HG03175 (cell line): ENCODE data around the gene MPDZ.

Experiments
- ATAC-seq: cut with Tn5 transposase; IDR thresholded peaks from one replicate; pipeline ENCODE4 v1.9.1; 2021; ENCODE audit warnings: mild to moderate bottlenecking, moderate library complexity; ENCODE audit not compliant: unreplicated experiment

Gene MPDZ

GRCh38 chr9:13186091-13186490, 93.4 kb downstream of the MPDZ start:
- no peak for ATAC-seq

- ATAC-seq, result no peak
These were observed 97.8 kb downstream of the MPDZ start for GRCh38 chr9:13181652-13182051.

GRCh38 chr9:13179257-13179656, 100.2 kb downstream of the MPDZ start:
- ATAC-seq, result no peak

GRCh38 chr9:13175732-13176131, 103.8 kb downstream of the MPDZ start:
- no peak for ATAC-seq

- no peak for ATAC-seq
These were observed 104.4 kb downstream of the MPDZ start for GRCh38 chr9:13174906-13175639.

- ATAC-seq, result no peak
These were observed 105.9 kb downstream of the MPDZ start for GRCh38 chr9:13173553-13173952.

GRCh38 chr9:13171261-13171660, 108.2 kb downstream of the MPDZ start:
- no peak for ATAC-seq

- no peak for ATAC-seq
These were observed 112.5 kb downstream of the MPDZ start for GRCh38 chr9:13166996-13167395.

- ATAC-seq, result no peak
These were observed 113.5 kb downstream of the MPDZ start for GRCh38 chr9:13165956-13166355.

- ATAC-seq, result no peak
These were observed 114.1 kb downstream of the MPDZ start for GRCh38 chr9:13165236-13165945.

- ATAC-seq, result no peak
These were observed 115.5 kb downstream of the MPDZ start for GRCh38 chr9:13163946-13164345.

- no peak for ATAC-seq
These were observed 116.2 kb downstream of the MPDZ start for GRCh38 chr9:13163287-13163686.

- ATAC-seq, result no peak
These were observed 119.4 kb downstream of the MPDZ start for GRCh38 chr9:13160051-13160450.

GRCh38 chr9:13158986-13159385, 120.5 kb downstream of the MPDZ start:
- no peak for ATAC-seq

GRCh38 chr9:13151489-13151888, 128.0 kb downstream of the MPDZ start:
- ATAC-seq, result no peak

GRCh38 chr9:13149454-13149853, 130.0 kb downstream of the MPDZ start:
- no peak for ATAC-seq

- ATAC-seq, result no peak
These were observed 132.7 kb downstream of the MPDZ start for GRCh38 chr9:13146840-13147239.

- no peak for ATAC-seq
These were observed 134.2 kb downstream of the MPDZ start for GRCh38 chr9:13145340-13145739.

GRCh38 chr9:13144166-13144775, 135.2 kb downstream of the MPDZ start:
- no peak for ATAC-seq

- no peak for ATAC-seq
These were observed 136.2 kb downstream of the MPDZ start for GRCh38 chr9:13143281-13143680.

- no peak for ATAC-seq
These were observed 136.7 kb downstream of the MPDZ start for GRCh38 chr9:13142776-13143175.

- ATAC-seq, result no peak
These were observed 137.9 kb downstream of the MPDZ start for GRCh38 chr9:13141629-13142028.
